ENCODE measurements around the gene DLEC1. TPM values are rescaled to one million over a fixed set of nuclear protein-coding genes. Genes with fewer than 3 reads are reported as not detected.

DLEC1 gene
- total and polyA plus RNA-seq, 7 experiments from 2014 or later, result 0.41 to 9.4 (median 5.6) TPM

- Histone ChIP-seq H3K27ac (ENCODE audit: low read depth, low read length) (peak overlapping the region; percentile 29), H3K9me3 (ENCODE audit: control insufficient read depth in 2 of 3, low read length in 3 of 3) (no peaks in the 10 kb centered on the region), H3K4me1 (ENCODE audit: control insufficient read depth in 2 of 2, insufficient read depth in 2 of 2, low read length in 2 of 2) (no peaks in the 10 kb centered on the region), H3K36me3 (ENCODE audit: control insufficient read depth in 2 of 3, insufficient read depth in 3 of 3, low read length in 3 of 3) (peaks cover 0 to 93% (median 4%) of the 10 kb centered on the region in 3 experiments), H3K4me3 (ENCODE audit: low read length) (no peak overlapping the region), H3K27me3 (ENCODE audit: control insufficient read depth in 2 of 2, insufficient read depth in 2 of 2, low read length in 2 of 2) (no peaks in the 10 kb centered on the region)
- intact Hi-C loops (cut with micrococcal nuclease), result loop anchor here (1.0 kb wide), 5 partner anchors 30 to 476 kb away; partner anchors contain the start of gene DLEC1 (in 1 of the 2)
- Mint-ChIP-seq H3K27ac (peak overlapping the region; percentile 1 to 90 (median 82)), H3K4me1 (peaks cover 22 to 32% (median 28%) of the 10 kb centered on the region in 7 donors), H3K4me3 (no peak overlapping the region), H3K27me3 (no peaks in the 10 kb centered on the region), H3K36me3 (peaks cover 0 to 24% (median 4%) of the 10 kb centered on the region in 5 donors), H3K9me3 (no peaks in the 10 kb centered on the region)
- no peak for DNase-seq
- POLR2A ChIA-PET, result interaction anchor here (0.6 to 1.4 kb wide), 3 partner anchors 30 to 454 kb away, joined by 3 to 5 read pairs (median 4); partner anchors contain the start of gene DLEC1
- CTCF ChIA-PET, result interaction anchor here (0.6 to 2.3 kb wide), 9 partner anchors 9 to 197 kb away, joined by 3 to 32 read pairs (median 5); partner anchors contain the start of gene DLEC1
- no peak for ATAC-seq
These were observed 35.1 kb upstream of the DLEC1 start for GRCh38 chr3:38003817-38004414.

DNA sequence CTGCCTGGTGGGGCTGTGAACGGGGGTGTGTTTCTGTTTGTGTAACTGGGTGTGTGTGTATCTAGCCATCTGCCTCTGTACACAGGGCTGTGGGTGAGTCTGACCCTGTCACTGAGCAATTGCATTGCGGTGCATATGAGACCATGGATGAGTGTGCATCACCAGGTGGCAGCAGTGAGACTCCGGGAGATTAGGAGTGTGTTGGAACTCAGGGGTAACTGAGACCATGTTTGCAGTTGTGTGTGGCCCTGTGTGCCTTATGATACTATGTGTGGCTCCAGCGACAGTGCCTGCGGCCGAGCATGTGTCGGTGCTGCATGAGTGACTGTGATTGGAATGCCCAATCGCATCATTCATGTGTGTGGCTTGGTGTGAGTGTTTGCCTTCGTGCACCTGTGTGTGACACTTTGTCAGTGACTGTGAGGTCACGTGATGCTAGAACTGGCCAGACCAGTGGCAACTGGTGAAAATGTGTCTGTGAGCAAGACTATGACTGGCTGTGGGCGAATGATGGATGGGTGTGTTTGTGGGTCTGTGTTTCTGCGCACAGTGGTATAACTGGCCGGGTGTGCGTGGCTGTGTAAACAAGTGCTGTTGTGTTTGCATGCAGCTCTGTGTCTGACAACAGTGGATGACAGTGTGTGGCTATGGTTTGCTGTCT, 34.5 kb upstream of the DLEC1 start:
- H3K4me3 Mint-ChIP-seq, result no peak overlapping the region
- no peaks in the 10 kb centered on the region for H3K27me3 ChIP-seq (ENCODE audit: control insufficient read depth in 2 of 2, insufficient read depth in 2 of 2, low read length in 2 of 2)
- ChIA-PET POLR2A (interaction anchor here (1.0 to 1.4 kb wide), 2 partner anchors 30 to 35 kb away, joined by 4 read pairs; partner anchors contain the start of gene DLEC1), CTCF (interaction anchor here (1.0 to 2.3 kb wide), 7 partner anchors 8 to 149 kb away, joined by 3 to 32 read pairs (median 8); partner anchors contain the start of gene DLEC1)
- peak overlapping the region; percentile 29 for H3K27ac ChIP-seq (ENCODE audit: low read depth, low read length)
- H3K4me1 ChIP-seq (ENCODE audit: control insufficient read depth in 2 of 2, insufficient read depth in 2 of 2, low read length in 2 of 2), result no peaks in the 10 kb centered on the region
- H3K4me1 Mint-ChIP-seq, result peaks cover 17 to 26% (median 22%) of the 10 kb centered on the region in 7 donors
- H3K9me3 Mint-ChIP-seq, result no peaks in the 10 kb centered on the region
- intact Hi-C loops (cut with micrococcal nuclease), result loop anchor here (1.0 kb wide), 3 partner anchors 35 to 476 kb away; partner anchors contain the start of gene DLEC1 (in 1 of the 2)
- H3K27ac Mint-ChIP-seq, result peak overlapping the region; percentile 1 to 83 (median 82)
- DNase-seq (peak in 5 of 9 donors; percentile 29 to 46 (median 34)), ATAC-seq (peak; percentile 64)
- H3K27me3 Mint-ChIP-seq, result no peaks in the 10 kb centered on the region
- no peaks in the 10 kb centered on the region for H3K9me3 ChIP-seq (ENCODE audit: control insufficient read depth in 2 of 3, low read length in 3 of 3)
- no peak overlapping the region for H3K4me3 ChIP-seq (ENCODE audit: low read length)
- H3K36me3 Mint-ChIP-seq, result peaks cover 0 to 23% (median 2%) of the 10 kb centered on the region in 5 donors
- H3K36me3 ChIP-seq (ENCODE audit: control insufficient read depth in 2 of 3, insufficient read depth in 3 of 3, low read length in 3 of 3), result peaks cover 0 to 96% (median 4%) of the 10 kb centered on the region in 3 experiments

DNA sequence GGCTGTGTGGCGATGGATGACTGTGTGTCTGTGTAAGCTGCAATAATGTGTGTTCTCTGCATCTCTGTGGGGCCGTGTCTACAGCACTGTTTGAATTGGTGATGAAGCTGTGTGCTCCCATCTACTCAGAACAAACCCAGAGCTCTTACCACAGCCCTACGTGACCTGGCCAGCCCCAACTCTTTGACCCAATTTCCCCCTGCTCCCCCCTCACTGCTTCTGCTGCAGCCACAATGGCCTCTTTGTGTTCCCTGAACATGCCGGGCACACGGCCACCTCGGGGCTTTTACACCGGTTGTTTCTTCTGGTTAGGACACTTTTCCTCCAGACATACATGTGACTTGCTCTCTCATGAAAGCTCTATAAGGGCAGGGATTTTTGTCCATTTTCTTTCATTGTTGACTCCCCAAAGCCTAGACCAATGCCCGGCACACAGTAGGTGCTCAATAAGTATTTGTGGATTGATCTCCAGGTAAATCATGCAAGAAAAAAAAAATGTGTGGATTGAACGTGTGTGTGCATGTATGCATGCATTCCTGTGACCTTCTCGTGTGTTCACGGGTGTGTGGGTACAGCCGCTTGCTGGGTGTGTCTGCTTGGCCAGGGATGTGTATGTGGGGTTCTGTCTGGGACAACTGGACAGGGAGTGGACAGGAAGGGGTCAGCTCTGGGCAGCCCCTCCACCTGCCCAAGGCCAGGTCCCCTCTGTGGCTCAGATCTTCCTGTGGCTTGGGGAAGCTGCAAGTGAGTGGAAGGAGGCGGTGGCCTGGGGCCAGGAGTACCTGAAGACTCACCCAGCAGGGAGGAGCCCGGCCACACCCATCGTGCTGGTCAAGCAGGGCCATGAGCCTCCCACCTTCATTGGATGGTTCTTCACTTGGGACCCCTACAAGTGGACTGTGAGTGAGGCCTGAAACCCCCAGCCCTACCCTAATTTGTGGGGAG, 33.7 kb upstream of the DLEC1 start:
- ATAC-seq (no peak), DNase-seq (no peak)
- Histone ChIP-seq H3K4me1 (ENCODE audit: control insufficient read depth in 2 of 2, insufficient read depth in 2 of 2, low read length in 2 of 2) (no peaks in the 10 kb centered on the region), H3K4me3 (ENCODE audit: low read length) (no peak overlapping the region), H3K9me3 (ENCODE audit: control insufficient read depth in 2 of 3, low read length in 3 of 3) (no peaks in the 10 kb centered on the region), H3K27ac (ENCODE audit: low read depth, low read length) (no peak overlapping the region), H3K27me3 (ENCODE audit: control insufficient read depth in 2 of 2, insufficient read depth in 2 of 2, low read length in 2 of 2) (no peaks in the 10 kb centered on the region), H3K36me3 (ENCODE audit: control insufficient read depth in 2 of 3, insufficient read depth in 3 of 3, low read length in 3 of 3) (peaks cover 0 to 88% (median 4%) of the 10 kb centered on the region in 3 experiments)
- Mint-ChIP-seq H3K4me3 (no peak overlapping the region), H3K27me3 (no peaks in the 10 kb centered on the region), H3K4me1 (peaks cover 16 to 23% (median 19%) of the 10 kb centered on the region in 7 donors), H3K27ac (peak overlapping the region in 7 of 9 donors; percentile 23 to 83 (median 82)), H3K36me3 (peaks cover 0 to 21% (median 0%) of the 10 kb centered on the region in 5 donors), H3K9me3 (no peaks in the 10 kb centered on the region)
- POLR2A ChIA-PET, result interaction anchor here (1.0 kb wide), 1 partner anchor 34 kb away, joined by 4 read pairs; the partner anchor contains the start of gene DLEC1
- intact Hi-C loops (cut with micrococcal nuclease), result no loop called here
- CTCF ChIA-PET, result interaction anchor here (1.4 to 2.3 kb wide), 3 partner anchors 17 to 34 kb away, joined by 8 to 11 read pairs (median 8); partner anchors contain the start of gene DLEC1

DNA sequence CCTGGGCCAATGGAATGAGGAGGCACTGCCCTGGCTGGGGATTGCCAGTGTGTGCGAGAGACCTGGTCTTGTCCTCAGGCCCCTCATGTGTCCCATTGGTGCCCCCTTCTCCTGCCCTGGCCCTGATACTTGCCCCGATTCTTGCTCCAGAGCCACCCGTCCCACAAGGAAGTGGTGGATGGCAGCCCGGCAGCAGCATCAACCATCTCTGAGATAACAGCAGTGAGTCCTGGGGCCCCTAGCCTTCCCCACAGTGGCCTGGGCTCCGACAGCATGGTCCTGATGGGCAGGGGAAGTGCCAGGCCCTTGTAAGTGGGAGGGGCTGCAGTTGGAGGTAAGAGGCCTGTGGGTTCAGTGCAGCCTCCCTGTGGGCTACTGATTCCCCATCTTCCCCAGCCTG, 33.0 kb upstream of the DLEC1 start:
- ATAC-seq (no peak), DNase-seq (no peak)
- H3K9me3 ChIP-seq (ENCODE audit: control insufficient read depth in 2 of 3, low read length in 3 of 3), result no peaks in the 10 kb centered on the region
- H3K9me3 Mint-ChIP-seq, result no peaks in the 10 kb centered on the region
- ChIA-PET CTCF (interaction anchor here (1.7 kb wide), 1 partner anchor 32 kb away, joined by 8 read pairs; no protein-coding TSS in a partner anchor), POLR2A (no interaction called here)
- no peaks in the 10 kb centered on the region for H3K27me3 ChIP-seq (ENCODE audit: control insufficient read depth in 2 of 2, insufficient read depth in 2 of 2, low read length in 2 of 2)
- H3K27ac Mint-ChIP-seq, result peak overlapping the region in 2 of 9 donors; percentile 32 to 41
- no peaks in the 10 kb centered on the region for H3K27me3 Mint-ChIP-seq
- no peaks in the 10 kb centered on the region for H3K4me1 ChIP-seq (ENCODE audit: control insufficient read depth in 2 of 2, insufficient read depth in 2 of 2, low read length in 2 of 2)
- peaks cover 0 to 17% (median 0%) of the 10 kb centered on the region in 5 donors for H3K36me3 Mint-ChIP-seq
- peaks cover 0 to 86% (median 4%) of the 10 kb centered on the region in 3 experiments for H3K36me3 ChIP-seq (ENCODE audit: control insufficient read depth in 2 of 3, insufficient read depth in 3 of 3, low read length in 3 of 3)
- H3K4me3 ChIP-seq (ENCODE audit: low read length), result no peak overlapping the region
- H3K4me3 Mint-ChIP-seq, result no peak overlapping the region
- H3K4me1 Mint-ChIP-seq, result peaks cover 16 to 23% (median 19%) of the 10 kb centered on the region in 7 donors
- H3K27ac ChIP-seq (ENCODE audit: low read depth, low read length), result no peak overlapping the region
- intact Hi-C loops (cut with micrococcal nuclease), result no loop called here

DNA sequence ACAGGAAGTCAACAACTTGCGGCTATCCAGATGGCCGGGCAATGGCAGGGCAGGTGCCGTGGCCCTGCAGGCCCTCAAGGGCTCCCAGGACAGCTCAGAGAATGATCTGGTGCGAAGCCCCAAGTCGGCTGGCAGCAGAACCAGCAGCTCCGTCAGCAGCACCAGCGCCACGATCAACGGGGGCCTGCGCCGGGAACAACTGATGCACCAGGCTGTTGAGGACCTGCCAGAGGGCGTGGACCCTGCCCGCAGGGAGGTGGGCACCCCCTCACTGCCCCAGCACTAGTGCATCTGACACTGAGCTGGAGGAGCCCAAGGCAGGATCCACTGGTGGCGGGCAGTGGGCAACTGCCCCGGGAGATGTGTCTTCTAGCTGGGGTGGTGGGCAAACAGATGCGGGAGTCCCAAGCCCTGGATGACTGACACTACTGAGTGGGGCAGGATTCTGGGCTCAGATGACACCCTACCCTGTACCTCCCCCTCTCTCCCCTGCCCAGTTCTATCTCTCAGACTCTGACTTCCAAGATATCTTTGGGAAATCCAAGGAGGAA, 32.5 kb upstream of the DLEC1 start:
- DNase-seq, result no peak
- Mint-ChIP-seq H3K4me1 (peaks cover 16 to 23% (median 19%) of the 10 kb centered on the region in 7 donors), H3K27ac (peak overlapping the region in 2 of 9 donors; percentile 32 to 43), H3K4me3 (no peak overlapping the region), H3K27me3 (no peaks in the 10 kb centered on the region), H3K9me3 (no peaks in the 10 kb centered on the region), H3K36me3 (peaks cover 0 to 17% (median 0%) of the 10 kb centered on the region in 5 donors)
- POLR2A ChIA-PET, result no interaction called here
- ATAC-seq, result no peak
- Histone ChIP-seq H3K36me3 (ENCODE audit: control insufficient read depth in 2 of 3, insufficient read depth in 3 of 3, low read length in 3 of 3) (peaks cover 0 to 81% (median 4%) of the 10 kb centered on the region in 3 experiments), H3K27ac (ENCODE audit: low read depth, low read length) (no peak overlapping the region), H3K9me3 (ENCODE audit: control insufficient read depth in 2 of 3, low read length in 3 of 3) (no peaks in the 10 kb centered on the region), H3K4me1 (ENCODE audit: control insufficient read depth in 2 of 2, insufficient read depth in 2 of 2, low read length in 2 of 2) (no peaks in the 10 kb centered on the region), H3K27me3 (ENCODE audit: control insufficient read depth in 2 of 2, insufficient read depth in 2 of 2, low read length in 2 of 2) (no peaks in the 10 kb centered on the region), H3K4me3 (ENCODE audit: low read length) (no peak overlapping the region)
- intact Hi-C loops (cut with micrococcal nuclease), result no loop called here
- CTCF ChIA-PET, result interaction anchor here (0.9 kb wide), 1 partner anchor 33 kb away, joined by 4 read pairs; the partner anchor contains the start of gene DLEC1

Measured in naive thymus-derived CD4-positive, alpha-beta T cell (primary cell).